GM19025 (cell line): ENCODE results near the gene C12orf54.
"Not testable (repeated sequence)": the region's sequence is repeated elsewhere in the genome, so short reads cannot be mapped to it uniquely, and the experiment has no call there.

ENCODE experiments used
- ATAC-seq: cut with Tn5 transposase; IDR thresholded peaks from one replicate; pipeline ENCODE4 v1.9.1; 2021; ENCODE audit warnings: mild to moderate bottlenecking, low read depth, moderate library complexity; ENCODE audit not compliant: unreplicated experiment

The C12orf54 gene

GRCh38 chr12:48506836-48507235, 24.5 kb downstream of the C12orf54 start:
- not testable (repeated sequence) for ATAC-seq

DNA sequence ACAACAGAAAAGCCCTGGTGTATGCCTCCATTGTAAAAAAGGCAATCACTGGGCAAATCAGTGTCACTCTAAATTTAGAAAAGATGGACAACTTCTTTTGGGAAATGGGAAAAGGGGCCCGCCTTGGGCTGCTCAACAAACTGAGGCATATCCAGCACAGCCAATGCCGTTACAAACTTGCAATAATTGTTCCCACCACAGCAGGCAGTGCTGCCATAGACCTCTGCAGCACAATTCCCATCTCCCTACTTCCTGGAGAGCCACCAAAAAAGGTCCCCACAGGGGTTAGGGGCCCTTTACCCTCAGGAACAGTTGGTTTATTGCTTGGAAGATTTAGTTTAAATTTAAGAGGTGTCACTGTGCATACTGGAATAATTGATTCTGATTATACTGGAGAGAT, 26.7 kb downstream of the C12orf54 start:
- ATAC-seq = no peak

- ATAC-seq = no peak
Observed at GRCh38 chr12:48510111-48510510, 27.8 kb downstream of the C12orf54 start.

- no peak for ATAC-seq
Observed at GRCh38 chr12:48512855-48513254, 30.6 kb downstream of the C12orf54 start.

DNA sequence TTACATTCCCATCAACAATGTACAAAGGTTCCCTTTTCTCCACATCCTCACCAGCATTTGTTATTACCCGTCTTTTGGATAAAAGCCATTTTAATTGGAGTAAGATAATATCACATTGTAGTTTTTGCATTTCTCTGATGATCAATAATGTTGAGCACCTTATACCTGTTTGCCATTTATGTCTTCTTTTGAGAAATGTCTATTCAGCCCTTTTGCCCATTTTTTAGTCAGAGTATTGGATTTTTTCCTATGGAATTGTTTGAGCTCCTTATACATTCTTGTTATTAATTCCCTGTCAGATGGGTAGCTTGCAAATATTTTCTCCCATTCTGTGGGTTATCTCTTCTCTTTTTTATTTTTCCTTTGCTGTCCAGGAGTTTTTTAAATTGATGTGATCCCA, 32.4 kb downstream of the C12orf54 start:
- no peak for ATAC-seq

DNA sequence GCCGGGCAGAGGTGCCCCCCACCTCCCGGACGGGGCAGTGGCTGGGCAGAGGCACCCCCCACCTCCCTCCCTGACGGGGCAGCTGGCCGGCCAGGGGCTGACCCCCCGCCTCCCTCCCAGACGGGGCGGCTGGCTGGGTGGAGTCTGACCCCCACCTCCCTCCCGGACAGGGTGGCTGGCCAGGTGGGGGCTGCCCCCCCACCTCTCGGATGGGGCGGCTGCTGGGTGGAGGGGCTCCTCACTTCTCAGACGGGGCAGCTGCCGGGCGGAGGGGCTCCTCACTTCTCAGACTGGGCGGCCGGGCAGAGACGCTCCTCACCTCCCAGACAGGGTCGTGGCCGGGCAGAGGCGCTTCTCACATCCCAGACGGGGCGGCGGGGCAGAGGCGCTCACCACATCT, 38.1 kb downstream of the C12orf54 start:
- ATAC-seq = not testable (repeated sequence)

GRCh38 chr12:48525332-48525731, 43.0 kb downstream of the C12orf54 start, which contains the start of gene OR8S1:
TSS of gene OR8S1 (plus strand) at chr12:48525632. CDS start at chr12:48525632, 0 bp downstream.
- no peak for ATAC-seq

DNA sequence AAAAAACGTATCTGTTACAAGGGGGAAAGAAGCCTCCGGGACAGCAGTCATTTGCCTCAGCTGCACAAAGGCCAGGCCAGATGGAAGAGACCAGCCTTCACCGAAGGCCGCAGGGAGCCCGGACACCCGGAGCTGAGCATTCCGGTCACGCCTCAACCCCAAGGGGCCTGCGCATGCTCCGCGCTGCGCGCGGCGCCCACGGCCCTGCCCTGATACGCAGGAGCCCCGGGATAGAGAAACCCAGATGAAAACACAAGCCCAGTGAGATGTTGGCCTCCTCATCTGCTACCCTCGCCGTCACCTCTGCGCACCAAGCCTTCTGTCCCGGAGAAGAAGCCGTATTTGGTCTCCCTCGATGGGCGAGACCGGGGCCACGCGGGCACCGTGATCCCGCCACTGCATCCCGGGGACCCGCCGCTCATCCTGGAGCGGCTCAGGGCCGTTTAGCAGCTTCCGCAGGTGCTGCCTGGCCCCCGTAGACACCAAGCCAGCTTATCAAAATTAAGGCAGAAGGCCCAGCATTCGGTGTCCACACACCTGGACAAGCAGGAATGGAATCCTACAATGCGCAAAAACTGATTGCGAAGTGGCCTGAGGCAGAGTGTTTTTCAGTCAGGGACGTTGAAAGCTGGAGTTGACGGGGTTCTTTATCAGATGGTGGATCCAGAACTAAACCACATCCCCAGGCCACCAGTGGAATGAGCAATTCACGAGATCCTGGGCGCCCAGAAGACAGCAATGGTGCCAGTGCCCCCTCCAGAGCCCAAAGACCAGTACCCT, 45.8 kb downstream of the C12orf54 start:
- ATAC-seq = no peak

- ATAC-seq = no peak
Observed at GRCh38 chr12:48532601-48533000, 50.3 kb downstream of the C12orf54 start.

- no peak for ATAC-seq
Observed at GRCh38 chr12:48536602-48537001, 54.3 kb downstream of the C12orf54 start.

DNA sequence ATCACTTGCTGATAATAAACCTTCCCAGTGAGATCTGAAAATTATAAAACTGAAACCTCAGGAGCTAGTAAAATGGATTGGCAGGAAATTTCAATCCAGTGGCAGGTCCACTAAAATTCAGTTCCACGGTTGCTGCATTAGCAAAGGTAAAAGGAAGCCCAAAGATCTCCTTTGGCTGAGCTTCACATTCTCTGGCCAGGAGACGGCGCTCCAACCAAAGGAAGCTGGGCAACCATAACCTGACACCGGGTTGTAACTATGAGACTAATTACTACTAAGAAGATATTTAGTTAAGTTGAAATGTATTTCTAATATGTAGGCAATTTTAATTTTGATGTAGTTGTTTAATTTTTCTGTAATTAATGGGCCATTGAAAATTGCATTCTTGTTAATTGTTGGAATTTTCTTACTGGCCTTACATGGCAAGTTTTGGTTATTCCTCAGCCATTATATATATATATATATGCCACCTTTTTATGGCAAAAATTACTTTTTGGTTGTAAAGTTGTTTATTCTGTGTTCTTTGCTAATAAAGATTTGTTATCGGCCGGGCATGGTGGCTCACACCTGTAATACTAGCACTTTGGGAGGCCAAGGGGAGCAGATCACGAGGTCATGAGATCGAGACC, 60.1 kb downstream of the C12orf54 start:
- no peak for ATAC-seq

GRCh38 chr12:48545833-48546469, 63.7 kb downstream of the C12orf54 start:
- no peak for ATAC-seq
